Breast epithelium (tissue), 4 donors: Measurements from ENCODE around the gene ALDH1A1. TPM values are rescaled to one million over a fixed set of nuclear protein-coding genes. Genes with fewer than 3 reads are reported as not detected.

Experiments used
- DNase-seq, 2 donors: peaks; one replicate each; pipeline ENCODE4 v3.0.0-alpha.2; 2019; ENCODE audit warnings: low spot score in 2 of 2
- H3K27ac ChIP-seq, 2 donors: fragments of 200-600 bp; sonication (generic) in 1 of 2; one replicate each; pipeline ENCODE4 v1.5.1; 2016 to 2019; ENCODE audit warnings: mild to moderate bottlenecking in 1 of 2
- H3K27me3 ChIP-seq, 2 donors: fragments of 200-600 bp; sonication (generic) in 1 of 2; one replicate each; pipeline versions ENCODE4 v1.5.1 to v1.6.0; 2017 to 2019; ENCODE audit warnings: control low read depth in 1 of 2, mild to moderate bottlenecking in 1 of 2
- H3K36me3 ChIP-seq: fragments of 200-600 bp; one replicate; pipeline ENCODE4 v1.5.1; 2019
- H3K4me1 ChIP-seq, 2 donors: fragments of 200-600 bp; sonication (generic); one replicate each; pipeline ENCODE4 v1.5.1; 2016 to 2019; ENCODE audit warnings: control low read depth in 1 of 2
- H3K4me3 ChIP-seq, 3 donors: fragments of 200-600 bp; sonication (generic); 1 replicate in 2 of 3; 2 replicates in 1 of 3; pipeline ENCODE4 v1.5.1; 2016 to 2019; ENCODE audit warnings: mild to moderate bottlenecking in 3 of 3, moderate library complexity in 2 of 3
- H3K9me3 ChIP-seq, 2 donors: fragments of 200-600 bp; sonication (generic) in 1 of 2; one replicate each; pipeline ENCODE4 v1.5.1; 2016 to 2019; ENCODE audit warnings: control low read depth in 1 of 2
- CTCF ChIP-seq, 3 donors: fragments of 450-650 bp; IDR thresholded peaks; one replicate each; pipeline ENCODE4 v1.5.1; 2016 to 2017; ENCODE audit warnings: antibody characterized with exemption in 3 of 3, mild to moderate bottlenecking in 3 of 3, moderate library complexity in 3 of 3
- POLR2A ChIP-seq: fragments of 450-650 bp; IDR thresholded peaks from one replicate; pipeline ENCODE4 v1.6.1; 2016; ENCODE audit warnings: antibody characterized with exemption, mild to moderate bottlenecking, moderate library complexity
- POLR2AphosphoS5 ChIP-seq, 3 donors: sonication (generic); formaldehyde crosslinking; IDR thresholded peaks; one replicate each; pipeline ENCODE4 v1.6.1; 2017; ENCODE audit warnings: antibody characterized with exemption in 3 of 3
- intact Hi-C: fragments of 100-400 bp; cut with DNase I; formaldehyde crosslinking; loops from one replicate; pipeline ENCODE4 v1.15.1; 2023; ENCODE audit warnings: low total_unique reads
- total RNA-seq, 3 donors: library from RNA; depleted of rRNA; stranded (reverse); fragments of >200 nt; gene quantifications; one replicate each; pipeline ENCODE4 v1.1.0, GENCODE V29; 2016

The ALDH1A1 gene
- total RNA-seq, 3 donors from 2014 or later = 67.2 to 233 (median 80.1) TPM

- Histone ChIP-seq H3K27ac (no peak overlapping the region), H3K36me3 (no peaks in the 10 kb centered on the region), H3K27me3 (no peaks in the 10 kb centered on the region), H3K4me1 (no peaks in the 10 kb centered on the region), H3K9me3 (no peaks in the 10 kb centered on the region), H3K4me3 (no peak overlapping the region)
- intact Hi-C loops = no loop called here
- TF ChIP-seq POLR2AphosphoS5 (IDR thresholded peaks at IDR 0.05) = no peak
- TF ChIP-seq CTCF (IDR thresholded peaks at IDR 0.05) = no peak
- TF ChIP-seq POLR2A = no peak
- DNase-seq = no peak
Measured at GRCh38 chr9:72858089-72858912, 94.6 kb downstream of the ALDH1A1 start.

GRCh38 chr9:72857624-72857996, 95.2 kb downstream of the ALDH1A1 start:
- no peaks in the 10 kb centered on the region for H3K36me3 ChIP-seq
- H3K4me1 ChIP-seq = no peaks in the 10 kb centered on the region
- no peak overlapping the region for H3K27ac ChIP-seq
- TF ChIP-seq POLR2A = no peak
- no peak for TF ChIP-seq POLR2AphosphoS5 (IDR thresholded peaks at IDR 0.05)
- TF ChIP-seq CTCF (IDR thresholded peaks at IDR 0.05) = no peak
- DNase-seq = no peak
- intact Hi-C loops = no loop called here
- no peaks in the 10 kb centered on the region for H3K9me3 ChIP-seq
- H3K27me3 ChIP-seq = no peaks in the 10 kb centered on the region
- H3K4me3 ChIP-seq = no peak overlapping the region

- no peak for DNase-seq
- no peaks in the 10 kb centered on the region for H3K4me1 ChIP-seq
- no peak overlapping the region for H3K27ac ChIP-seq
- H3K4me3 ChIP-seq = no peak overlapping the region
- no peaks in the 10 kb centered on the region for H3K36me3 ChIP-seq
- H3K27me3 ChIP-seq = no peaks in the 10 kb centered on the region
- intact Hi-C loops = no loop called here
- TF ChIP-seq CTCF (IDR thresholded peaks at IDR 0.05) (peak; percentile 43 to 61 (median 56)), POLR2A (no peak), POLR2AphosphoS5 (IDR thresholded peaks at IDR 0.05) (no peak)
- H3K9me3 ChIP-seq = no peaks in the 10 kb centered on the region
Measured at GRCh38 chr9:72856972-72857623, 95.8 kb downstream of the ALDH1A1 start.

DNA sequence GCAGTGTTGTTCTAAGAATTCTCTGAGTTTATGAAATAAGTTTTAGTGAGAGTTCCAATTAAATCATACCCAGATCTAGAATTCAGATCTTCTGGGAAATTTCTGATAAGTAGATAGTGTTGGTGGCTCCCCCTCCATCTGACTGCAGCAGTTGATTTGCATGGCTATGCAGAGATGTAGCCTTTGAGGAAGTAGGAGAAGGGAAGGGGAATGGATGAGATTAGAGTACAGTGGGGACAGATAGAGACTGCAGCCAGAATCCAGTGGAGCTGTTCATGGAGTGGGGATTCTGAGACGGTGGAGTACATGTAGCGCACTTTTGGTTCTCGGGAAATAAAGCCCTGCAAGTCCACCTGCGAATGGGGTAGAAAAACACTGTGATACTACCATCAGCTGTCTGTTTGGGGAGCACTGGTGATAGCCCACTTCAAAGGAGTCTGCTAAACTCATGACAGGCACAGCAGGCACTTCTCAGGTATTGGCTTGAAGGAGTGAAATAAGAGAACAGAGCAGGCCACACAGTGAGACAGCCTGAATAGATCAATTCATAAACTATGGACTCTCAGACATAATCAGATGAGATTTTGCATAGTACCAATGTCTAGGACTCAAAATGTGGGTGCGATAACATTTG, 96.8 kb downstream of the ALDH1A1 start:
- DNase-seq = no peak
- no peak overlapping the region for H3K4me3 ChIP-seq
- no peaks in the 10 kb centered on the region for H3K4me1 ChIP-seq
- H3K27me3 ChIP-seq = no peaks in the 10 kb centered on the region
- TF ChIP-seq POLR2A (no peak), CTCF (IDR thresholded peaks at IDR 0.05) (no peak), POLR2AphosphoS5 (IDR thresholded peaks at IDR 0.05) (no peak)
- H3K27ac ChIP-seq = no peak overlapping the region
- H3K36me3 ChIP-seq = no peaks in the 10 kb centered on the region
- no peaks in the 10 kb centered on the region for H3K9me3 ChIP-seq
- intact Hi-C loops = no loop called here

DNA sequence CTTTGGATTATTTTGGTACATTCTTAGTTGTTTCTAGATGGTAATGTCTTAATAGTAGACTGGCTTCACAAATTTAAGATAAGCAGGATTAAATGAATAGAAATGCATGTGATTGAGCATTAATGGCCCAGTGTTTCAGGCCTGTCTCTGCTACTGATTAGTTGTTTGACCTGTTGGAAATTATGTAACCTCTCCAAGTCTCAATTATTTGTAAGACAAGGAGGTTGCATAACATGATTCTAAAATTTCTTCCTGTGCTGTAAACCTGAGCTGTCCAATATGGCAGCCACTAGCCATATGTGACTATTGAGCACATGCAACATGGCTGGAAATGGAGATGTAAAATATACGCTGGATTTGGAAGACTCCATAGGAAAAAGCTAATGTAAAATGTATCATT, 97.5 kb downstream of the ALDH1A1 start:
- H3K4me1 ChIP-seq = no peaks in the 10 kb centered on the region
- DNase-seq = no peak
- H3K4me3 ChIP-seq = no peak overlapping the region
- no peak overlapping the region for H3K27ac ChIP-seq
- H3K9me3 ChIP-seq = no peaks in the 10 kb centered on the region
- no peaks in the 10 kb centered on the region for H3K27me3 ChIP-seq
- TF ChIP-seq POLR2AphosphoS5 (IDR thresholded peaks at IDR 0.05) (no peak), POLR2A (no peak), CTCF (IDR thresholded peaks at IDR 0.05) (no peak)
- H3K36me3 ChIP-seq = no peaks in the 10 kb centered on the region
- intact Hi-C loops = no loop called here
